Prostate gland (tissue), 2 donors: ENCODE results near the gene FARP1.

Experiments used
- POLR2A ChIP-seq: fragments of 450-650 bp; IDR thresholded peaks from one replicate; pipeline ENCODE4 v1.6.1; 2016; ENCODE audit warnings: antibody characterized with exemption, mild to moderate bottlenecking
- POLR2AphosphoS5 ChIP-seq: sonication (generic); formaldehyde crosslinking; IDR thresholded peaks from one replicate; pipeline ENCODE4 v1.6.1; 2017; ENCODE audit warnings: antibody characterized with exemption
- TF ChIP-seq, protein P1 (sequence below), 4 experiments: fragments of 200-600 bp in 2 of 4; fragments of 450-650 bp in 2 of 4; sonication (generic) in 2 of 4; IDR thresholded peaks; 1 replicate in 3 of 4; 2 replicates in 1 of 4; pipeline ENCODE4 v1.5.1; 2016 to 2019; ENCODE audit warnings: antibody characterized with exemption in 4 of 4, mild to moderate bottlenecking in 2 of 4, moderate library complexity in 2 of 4

DNA sequence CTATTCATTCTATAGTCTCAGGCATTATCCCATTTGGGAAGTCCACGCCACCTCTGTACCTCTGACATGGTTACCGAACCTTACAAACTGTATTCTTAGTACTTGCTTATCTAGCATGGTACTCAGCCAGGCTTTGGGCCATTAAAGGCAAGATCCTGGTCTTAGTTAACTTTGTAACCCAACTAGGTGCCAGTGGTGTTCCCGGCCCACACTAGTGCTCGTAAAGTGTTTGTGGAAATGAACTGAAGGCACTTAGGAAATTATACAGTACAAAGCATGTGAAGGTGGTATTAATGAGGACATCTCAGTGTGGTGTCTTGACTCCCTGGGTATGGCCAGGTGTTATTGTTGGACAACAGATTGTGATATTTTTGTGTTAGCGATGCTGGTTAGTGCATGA, 122.0 kb downstream of the FARP1 start:
- TF ChIP-seq, protein P1, sequence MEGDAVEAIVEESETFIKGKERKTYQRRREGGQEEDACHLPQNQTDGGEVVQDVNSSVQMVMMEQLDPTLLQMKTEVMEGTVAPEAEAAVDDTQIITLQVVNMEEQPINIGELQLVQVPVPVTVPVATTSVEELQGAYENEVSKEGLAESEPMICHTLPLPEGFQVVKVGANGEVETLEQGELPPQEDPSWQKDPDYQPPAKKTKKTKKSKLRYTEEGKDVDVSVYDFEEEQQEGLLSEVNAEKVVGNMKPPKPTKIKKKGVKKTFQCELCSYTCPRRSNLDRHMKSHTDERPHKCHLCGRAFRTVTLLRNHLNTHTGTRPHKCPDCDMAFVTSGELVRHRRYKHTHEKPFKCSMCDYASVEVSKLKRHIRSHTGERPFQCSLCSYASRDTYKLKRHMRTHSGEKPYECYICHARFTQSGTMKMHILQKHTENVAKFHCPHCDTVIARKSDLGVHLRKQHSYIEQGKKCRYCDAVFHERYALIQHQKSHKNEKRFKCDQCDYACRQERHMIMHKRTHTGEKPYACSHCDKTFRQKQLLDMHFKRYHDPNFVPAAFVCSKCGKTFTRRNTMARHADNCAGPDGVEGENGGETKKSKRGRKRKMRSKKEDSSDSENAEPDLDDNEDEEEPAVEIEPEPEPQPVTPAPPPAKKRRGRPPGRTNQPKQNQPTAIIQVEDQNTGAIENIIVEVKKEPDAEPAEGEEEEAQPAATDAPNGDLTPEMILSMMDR (IDR thresholded peaks at IDR 0.05): no peak
- TF ChIP-seq POLR2A (no peak), POLR2AphosphoS5 (no peak)
